ENCODE data around the gene PCDHGA6.

DNA sequence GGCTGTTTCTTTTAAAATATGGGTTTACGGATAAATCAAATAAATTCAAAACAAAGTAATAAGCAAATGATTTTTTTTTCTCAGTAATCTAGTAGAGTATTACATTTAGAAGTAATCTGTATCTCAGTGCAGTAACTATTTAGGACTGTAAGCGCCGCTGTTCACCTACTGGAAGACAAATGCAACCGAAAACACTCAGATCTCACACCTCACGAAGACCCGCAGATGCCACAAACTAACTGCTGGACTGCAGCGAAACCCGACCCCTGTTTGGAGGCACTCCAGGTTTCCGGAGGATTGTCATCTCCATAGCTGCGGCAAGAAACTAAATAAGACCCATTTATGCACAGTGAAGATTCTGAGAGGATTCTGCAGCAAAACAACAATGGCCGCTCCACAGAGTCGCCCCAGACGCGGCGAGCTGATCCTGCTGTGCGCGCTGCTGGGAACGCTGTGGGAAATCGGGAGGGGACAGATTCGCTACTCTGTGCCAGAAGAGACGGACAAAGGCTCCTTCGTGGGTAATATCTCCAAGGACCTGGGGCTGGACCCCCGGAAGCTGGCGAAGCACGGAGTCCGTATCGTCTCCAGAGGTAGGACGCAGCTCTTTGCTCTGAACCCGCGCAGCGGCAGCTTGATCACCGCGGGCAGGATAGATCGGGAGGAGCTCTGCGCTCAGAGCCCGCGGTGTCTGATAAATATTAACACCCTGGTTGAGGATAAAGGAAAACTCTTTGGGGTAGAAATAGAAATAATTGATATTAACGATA lies 18.9 kb downstream of the PCDHGA6 start, which contains the start of gene PCDHGA8:
- no peak for TF ChIP-seq EP300 (IDR thresholded peaks at IDR 0.05; ENCODE audit: borderline replicate concordance in 1 of 2, low read depth in 1 of 2, low read length in 1 of 2)
- TF ChIP-seq, protein P1, sequence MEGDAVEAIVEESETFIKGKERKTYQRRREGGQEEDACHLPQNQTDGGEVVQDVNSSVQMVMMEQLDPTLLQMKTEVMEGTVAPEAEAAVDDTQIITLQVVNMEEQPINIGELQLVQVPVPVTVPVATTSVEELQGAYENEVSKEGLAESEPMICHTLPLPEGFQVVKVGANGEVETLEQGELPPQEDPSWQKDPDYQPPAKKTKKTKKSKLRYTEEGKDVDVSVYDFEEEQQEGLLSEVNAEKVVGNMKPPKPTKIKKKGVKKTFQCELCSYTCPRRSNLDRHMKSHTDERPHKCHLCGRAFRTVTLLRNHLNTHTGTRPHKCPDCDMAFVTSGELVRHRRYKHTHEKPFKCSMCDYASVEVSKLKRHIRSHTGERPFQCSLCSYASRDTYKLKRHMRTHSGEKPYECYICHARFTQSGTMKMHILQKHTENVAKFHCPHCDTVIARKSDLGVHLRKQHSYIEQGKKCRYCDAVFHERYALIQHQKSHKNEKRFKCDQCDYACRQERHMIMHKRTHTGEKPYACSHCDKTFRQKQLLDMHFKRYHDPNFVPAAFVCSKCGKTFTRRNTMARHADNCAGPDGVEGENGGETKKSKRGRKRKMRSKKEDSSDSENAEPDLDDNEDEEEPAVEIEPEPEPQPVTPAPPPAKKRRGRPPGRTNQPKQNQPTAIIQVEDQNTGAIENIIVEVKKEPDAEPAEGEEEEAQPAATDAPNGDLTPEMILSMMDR (IDR thresholded peaks at IDR 0.05): peak; percentile 13; the same call in 1 of the 2 replicates
- TF ChIP-seq, protein P2, sequence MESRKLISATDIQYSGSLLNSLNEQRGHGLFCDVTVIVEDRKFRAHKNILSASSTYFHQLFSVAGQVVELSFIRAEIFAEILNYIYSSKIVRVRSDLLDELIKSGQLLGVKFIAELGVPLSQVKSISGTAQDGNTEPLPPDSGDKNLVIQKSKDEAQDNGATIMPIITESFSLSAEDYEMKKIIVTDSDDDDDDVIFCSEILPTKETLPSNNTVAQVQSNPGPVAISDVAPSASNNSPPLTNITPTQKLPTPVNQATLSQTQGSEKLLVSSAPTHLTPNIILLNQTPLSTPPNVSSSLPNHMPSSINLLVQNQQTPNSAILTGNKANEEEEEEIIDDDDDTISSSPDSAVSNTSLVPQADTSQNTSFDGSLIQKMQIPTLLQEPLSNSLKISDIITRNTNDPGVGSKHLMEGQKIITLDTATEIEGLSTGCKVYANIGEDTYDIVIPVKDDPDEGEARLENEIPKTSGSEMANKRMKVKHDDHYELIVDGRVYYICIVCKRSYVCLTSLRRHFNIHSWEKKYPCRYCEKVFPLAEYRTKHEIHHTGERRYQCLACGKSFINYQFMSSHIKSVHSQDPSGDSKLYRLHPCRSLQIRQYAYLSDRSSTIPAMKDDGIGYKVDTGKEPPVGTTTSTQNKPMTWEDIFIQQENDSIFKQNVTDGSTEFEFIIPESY (IDR thresholded peaks at IDR 0.05; ENCODE audit: borderline replicate concordance, low read depth): no peak
- TF ChIP-seq, protein P3, sequence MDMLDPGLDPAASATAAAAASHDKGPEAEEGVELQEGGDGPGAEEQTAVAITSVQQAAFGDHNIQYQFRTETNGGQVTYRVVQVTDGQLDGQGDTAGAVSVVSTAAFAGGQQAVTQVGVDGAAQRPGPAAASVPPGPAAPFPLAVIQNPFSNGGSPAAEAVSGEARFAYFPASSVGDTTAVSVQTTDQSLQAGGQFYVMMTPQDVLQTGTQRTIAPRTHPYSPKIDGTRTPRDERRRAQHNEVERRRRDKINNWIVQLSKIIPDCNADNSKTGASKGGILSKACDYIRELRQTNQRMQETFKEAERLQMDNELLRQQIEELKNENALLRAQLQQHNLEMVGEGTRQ (IDR thresholded peaks at IDR 0.05; ENCODE audit: borderline replicate concordance, low read depth, low read length): no peak
- no peak for TF ChIP-seq POLR2AphosphoS5 (IDR thresholded peaks at IDR 0.05; ENCODE audit: low read depth, low read length)
- no peak for TF ChIP-seq YY1 (IDR thresholded peaks at IDR 0.05; ENCODE audit: low read depth)
- no peak for TF ChIP-seq EZH2phosphoT487 (IDR thresholded peaks at IDR 0.05; ENCODE audit: borderline replicate concordance, low read depth)
- no peak for TF ChIP-seq MEF2A (IDR thresholded peaks at IDR 0.05; ENCODE audit: borderline replicate concordance, low read depth)
- TF ChIP-seq NRF1 (IDR thresholded peaks at IDR 0.05; ENCODE audit: low read depth, low read length): no peak
